ELR (cell line): ENCODE results near the gene CCL5.

Experiments used
- DNase-seq: peaks from one replicate; pipeline ENCODE4 v3.0.0-alpha.2; 2015; ENCODE audit warnings: low read depth

CCL5 gene

DNA sequence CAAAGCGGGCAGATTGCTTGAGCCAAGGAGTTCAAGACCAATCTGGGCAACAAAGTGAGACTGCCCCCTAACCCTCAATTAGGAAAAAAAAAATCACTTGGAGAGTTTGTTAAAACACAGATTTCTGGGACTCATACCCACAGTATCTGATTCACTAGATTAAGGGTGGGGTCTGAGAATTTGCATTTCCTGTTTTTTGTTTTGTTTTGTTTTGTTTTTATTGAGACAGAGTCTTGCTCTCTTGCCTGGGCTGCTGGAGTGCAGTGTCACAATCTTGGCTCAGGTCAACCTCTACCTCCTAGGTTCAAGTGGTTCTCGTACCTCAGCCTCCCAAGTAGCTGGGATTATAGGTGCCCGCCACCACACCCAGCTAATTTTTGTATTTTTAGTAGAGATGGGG is 12.6 kb downstream of the CCL5 start:
- DNase-seq: no peak

DNA sequence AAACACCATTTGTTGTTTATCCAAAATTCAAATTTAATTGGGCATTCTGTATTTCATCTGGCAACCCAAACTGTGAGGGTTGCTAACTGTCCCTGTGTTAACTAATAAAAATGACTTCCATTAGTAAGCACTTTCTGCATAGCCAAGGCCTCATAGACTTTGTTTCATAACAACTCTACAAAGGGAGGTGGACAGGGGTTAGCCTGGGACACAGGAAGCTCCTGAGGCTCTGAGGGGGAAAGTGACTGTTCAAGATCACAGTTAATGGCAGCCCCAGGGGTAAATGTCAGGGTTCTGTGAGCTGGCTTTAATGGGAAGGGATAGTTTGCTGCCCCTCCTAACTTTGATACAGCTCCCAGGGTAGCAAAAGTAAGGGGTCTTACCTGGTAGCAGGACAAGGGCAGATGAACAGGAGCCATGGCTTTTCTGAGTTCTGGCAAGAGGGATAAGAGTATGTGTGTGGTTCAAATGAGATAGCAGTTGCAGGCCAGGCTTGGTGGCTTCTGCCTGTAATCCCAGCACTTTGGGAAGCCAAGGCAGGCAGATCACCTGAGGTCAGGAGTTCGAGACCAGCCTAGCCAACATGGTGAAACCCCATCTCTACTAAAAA is 13.7 kb downstream of the CCL5 start:
- DNase-seq: peak; percentile 20

DNA sequence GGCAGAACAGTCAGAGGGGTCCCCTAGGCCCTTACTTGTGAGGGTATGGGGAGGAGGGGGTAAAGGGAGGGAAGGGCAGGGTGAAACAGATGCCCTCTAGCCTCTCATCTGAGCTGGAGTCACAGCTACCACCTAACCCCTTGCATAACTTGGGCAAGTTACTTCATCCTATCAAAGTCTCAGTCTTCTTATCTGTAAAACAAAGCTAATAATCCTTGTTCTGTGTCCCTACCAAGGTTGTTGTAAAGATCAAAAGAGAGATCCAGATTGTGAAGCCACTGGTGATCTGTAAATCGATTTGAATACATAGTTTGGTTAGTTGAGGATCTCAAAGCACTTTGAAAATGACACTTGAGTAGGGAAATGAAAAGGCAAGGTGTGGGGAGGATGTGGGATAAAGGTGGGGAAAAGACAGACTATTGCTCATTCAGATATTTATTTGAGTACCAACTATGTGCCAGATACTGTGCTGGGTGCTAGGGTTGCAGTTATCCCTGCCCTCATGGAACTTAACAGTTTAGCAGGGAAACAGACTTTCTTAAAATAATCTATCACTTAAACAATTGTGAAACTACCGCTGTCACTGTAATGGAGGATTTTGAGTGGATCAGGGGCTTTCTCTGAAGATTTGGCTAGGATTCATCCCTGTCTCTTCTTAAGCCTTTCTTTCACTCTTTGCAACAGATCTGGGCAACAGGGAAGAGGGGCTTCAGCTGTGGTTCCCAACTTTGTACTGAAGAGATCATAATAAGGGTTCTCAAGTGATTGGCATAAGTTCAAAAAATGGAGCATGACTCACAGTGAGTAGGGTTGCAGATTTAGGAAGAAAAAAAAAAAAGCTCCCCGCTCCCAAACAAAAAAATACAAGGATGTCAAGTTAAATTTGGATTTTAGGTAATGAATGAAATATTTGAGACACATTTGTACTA is 14.5 kb downstream of the CCL5 start:
- DNase-seq: peak; percentile 61

DNA sequence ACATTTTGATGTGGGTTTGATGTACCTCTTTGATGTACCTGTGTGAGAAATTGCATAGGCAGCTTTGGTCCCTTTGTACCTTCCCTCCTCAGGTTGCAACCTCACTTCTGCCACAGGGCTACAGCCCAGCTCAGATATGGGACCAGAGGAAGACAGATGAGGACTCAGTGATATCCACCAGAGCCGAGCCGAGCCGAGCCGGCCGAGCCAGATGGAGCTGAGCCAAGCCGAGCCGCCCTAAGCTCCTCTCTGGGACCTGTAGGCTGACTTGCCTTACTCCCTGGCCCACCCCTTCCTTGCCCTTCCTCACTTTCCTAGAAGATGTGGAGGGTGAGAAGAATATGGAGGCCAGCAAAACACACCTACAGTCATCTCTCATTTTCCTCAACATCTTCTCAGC is 15.3 kb downstream of the CCL5 start:
- no peak for DNase-seq

DNA sequence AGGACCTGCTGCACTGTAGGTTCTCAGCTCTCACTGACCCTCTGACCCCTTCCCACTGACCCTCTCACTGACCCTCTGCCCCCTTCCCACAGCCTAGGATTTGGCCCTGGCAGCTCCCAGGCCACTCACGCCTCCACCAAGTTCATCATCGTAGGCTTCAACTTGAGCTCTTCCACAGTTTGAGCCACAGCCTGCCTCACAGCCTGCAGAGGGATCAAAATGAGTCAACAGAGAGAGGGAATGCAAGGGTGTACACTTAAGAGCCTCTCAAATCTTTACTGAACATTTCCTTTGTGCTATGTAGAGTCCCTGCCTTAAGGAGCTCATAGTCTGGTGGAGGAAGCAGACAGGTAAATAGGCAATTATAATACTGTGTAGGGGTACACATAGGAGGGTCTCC is 23.6 kb downstream of the CCL5 start:
- DNase-seq: no peak

DNA sequence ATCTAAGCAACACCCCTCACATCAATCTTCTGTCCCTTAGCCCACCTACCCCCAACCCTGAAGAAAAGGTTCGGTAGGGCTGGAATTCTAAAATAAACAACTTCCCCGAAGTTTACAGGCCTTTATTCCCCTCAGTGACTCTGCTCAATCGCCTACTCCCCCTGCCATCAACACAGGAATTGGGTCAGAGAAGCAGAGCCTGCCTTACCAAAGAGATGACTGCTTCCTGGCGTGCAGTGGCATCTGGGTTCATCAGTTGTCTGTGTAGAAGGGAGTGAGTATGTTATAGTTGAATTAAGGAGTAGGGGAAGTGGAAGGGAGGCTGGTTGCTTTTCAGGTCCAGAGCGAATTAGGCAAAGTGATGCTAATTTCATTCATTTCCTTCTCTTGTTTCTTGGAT is 24.2 kb downstream of the CCL5 start:
- DNase-seq: no peak

DNA sequence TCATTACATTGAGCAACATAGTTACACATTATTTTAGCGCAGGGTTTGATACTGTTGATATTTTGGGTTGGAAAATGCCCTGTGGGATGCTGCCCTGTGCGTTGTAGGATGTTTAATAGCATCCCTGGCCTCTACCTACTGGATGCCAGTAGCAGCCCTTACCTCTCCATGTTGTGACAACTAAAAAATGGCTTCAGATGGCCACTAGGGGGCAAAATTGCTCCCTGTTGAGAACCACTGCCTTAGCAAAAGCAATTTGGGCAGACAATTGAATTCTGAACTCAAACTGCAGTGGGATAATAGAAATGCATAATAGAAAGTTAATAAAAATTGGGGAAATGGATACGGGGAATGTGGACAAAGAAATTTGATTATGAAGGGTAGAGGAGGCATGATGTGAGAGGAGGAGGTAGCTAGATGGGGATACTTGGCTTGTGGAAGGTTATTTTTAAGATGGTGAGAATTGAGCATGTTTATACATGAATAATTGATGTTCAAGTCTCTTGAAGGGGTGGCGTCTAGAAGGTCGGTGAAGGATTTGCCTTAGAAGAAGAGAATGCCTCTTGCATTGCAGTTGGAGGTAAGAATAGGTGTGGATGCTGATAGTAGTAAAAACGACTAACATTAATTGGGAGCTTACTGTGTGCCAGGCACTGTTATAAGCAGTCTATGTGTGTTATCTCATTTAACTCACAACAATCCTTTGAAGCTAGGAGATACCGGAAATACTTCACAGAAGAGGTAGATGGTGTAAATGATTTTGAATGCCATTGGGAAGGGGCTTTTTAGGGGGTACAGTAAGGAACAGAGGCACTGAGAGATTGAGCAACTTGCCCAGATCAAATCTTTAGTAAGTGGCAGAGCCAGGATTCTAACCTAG is 30.5 kb downstream of the CCL5 start:
- peak; percentile 73 for DNase-seq

DNA sequence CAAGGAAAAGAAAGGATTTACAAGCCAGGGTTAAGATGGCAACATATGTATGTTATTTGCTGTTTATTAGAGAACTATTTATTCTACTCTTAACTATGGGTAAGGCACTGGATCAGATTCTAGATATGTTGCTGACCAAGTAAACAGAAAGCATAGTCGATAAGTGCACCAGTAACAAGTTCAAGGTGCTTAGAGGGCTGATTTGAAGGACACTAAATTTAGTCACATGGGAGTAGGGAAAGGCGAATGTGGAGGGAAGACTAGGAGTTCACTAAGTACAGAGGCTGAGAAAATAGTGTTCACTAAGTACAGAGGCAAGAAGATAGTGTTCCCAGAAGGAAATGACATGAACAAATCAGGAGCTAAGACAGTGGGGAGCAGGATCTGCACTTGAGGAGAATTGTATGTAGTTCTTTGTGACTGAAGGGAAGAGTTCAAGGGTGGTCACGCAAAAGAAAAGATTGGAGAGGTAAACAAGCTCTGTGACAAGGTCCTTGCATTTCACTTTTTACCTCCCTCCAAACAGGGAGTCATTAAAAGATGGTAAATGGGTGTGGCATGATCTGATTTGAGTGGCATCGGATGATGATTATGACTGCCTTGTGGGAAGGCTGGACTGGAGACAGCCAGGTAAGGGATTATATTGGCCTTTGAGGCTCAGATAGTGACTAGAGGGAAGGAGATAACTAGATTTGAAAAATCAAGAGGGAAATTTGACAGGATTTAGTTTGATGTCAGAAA is 32.4 kb downstream of the CCL5 start:
- no peak for DNase-seq

GRCh38 chr17:35847006-35847405 is 33.2 kb downstream of the CCL5 start:
- no peak for DNase-seq

DNA sequence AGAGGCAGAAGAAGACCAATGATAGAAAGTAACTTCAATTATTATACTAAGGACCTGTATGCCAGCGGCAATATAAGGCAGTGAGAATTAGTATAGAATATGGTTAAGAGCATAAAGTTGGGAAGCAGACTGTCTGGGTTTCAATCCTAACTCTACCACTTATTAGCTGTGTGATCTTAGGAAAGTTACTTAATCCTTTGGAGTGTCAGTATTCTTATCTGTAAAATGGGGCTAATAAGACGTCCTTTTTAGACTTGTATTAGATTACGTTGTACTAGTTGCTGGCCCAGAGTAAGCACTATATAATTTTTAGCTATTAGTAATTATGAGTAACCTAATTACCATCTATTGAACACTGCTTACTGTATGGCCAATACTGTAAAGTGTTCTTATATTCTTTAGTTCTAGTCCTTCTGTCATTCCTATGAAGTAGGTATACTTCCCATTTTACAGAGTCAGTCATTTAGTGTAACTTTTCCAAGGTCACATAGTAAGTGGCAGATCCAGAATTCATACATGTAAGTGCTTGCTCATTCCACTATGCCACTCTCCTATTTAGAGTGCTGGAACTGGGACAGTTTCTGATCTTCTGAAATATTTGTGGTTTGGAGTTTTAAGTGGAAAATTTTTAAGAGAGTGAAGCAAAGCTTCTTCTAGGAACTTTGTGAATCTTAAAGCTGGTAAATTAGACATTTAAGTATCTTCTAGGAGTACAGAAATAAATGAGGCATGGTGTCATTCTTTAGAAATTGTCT is 33.9 kb downstream of the CCL5 start:
- DNase-seq: no peak

DNA sequence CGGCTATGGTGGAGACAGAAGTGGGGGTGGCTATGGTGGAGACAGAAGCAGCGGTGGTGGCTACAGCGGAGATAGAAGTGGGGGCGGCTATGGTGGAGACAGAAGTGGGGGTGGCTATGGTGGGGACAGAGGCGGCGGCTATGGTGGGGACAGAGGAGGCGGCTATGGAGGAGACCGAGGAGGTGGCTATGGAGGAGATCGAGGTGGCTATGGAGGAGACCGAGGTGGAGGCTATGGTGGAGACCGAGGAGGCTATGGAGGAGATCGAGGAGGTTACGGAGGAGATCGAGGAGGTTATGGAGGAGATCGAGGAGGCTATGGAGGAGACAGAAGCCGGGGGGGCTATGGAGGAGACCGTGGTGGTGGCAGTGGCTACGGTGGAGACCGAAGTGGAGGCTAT is 35.6 kb downstream of the CCL5 start:
- DNase-seq: no peak

DNA sequence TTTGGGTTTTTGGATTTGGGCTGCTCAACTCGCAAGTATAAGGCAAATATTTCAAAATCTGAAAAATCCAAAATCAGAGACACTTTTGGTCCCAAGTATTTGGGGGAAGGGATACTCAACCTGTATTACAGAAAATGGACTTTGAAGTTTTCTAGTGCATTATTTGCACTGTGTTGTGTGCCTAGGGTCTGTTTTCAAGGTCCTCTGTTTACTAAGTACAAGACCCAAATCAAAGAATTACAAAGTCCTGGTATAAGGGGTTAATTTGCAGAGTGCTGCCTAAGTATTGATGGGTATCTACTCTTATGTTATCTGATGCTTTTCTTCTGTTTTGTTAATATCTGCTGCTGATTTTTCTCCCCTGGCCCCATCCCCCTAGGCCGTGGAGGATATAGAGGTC is 36.5 kb downstream of the CCL5 start:
- DNase-seq: no peak

DNA sequence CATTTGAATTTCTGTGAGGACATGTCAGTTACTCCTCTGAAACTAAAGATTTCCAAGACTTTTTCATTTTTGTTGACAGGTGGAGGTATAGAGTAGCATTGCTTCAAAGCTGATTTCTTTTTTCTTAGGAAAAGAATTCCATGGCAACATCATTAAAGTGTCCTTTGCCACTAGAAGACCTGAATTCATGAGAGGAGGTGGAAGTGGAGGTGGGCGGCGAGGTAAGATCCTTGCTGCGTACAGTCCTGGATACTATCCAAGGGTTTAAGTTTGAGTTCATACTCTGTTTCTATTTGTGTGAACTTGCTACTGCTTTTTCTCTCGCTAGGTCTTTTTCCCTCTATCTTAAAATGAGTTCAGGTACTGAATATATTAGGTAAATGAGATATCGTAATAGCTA is 37.9 kb downstream of the CCL5 start:
- DNase-seq: no peak

GRCh38 chr17:35841505-35841904 is 38.7 kb downstream of the CCL5 start:
- peak; percentile 39 for DNase-seq

DNA sequence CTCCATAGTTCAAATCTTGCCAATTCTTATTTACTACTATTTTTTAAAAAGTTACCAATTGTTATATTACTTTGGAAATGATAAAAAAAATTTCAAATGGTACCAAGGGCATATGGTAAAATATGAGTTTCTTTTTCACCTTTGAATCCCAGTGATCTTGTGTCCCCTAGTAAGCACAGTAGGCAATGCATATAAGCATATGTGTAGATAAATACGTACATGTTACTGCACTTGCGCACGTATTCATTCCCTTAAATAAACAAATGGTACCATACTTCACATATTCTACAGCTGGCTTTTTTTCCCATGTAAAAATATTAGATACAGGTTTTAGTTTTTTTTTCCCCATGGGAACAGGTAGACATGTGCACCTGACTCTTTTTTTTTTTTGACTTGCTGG is 39.1 kb downstream of the CCL5 start:
- DNase-seq: no peak

- no peak for DNase-seq
Measured at GRCh38 chr17:35825206-35825605, 55.0 kb downstream of the CCL5 start.
